GM18861 (cell line): ENCODE results near the gene SLC22A1.
"Not testable (repeated sequence)": the region's sequence is repeated elsewhere in the genome, so short reads cannot be mapped to it uniquely, and the experiment has no call there.

ENCODE experiments used
- ATAC-seq: cut with Tn5 transposase; IDR thresholded peaks from one replicate; pipeline ENCODE4 v1.9.1; 2021; ENCODE audit not compliant: unreplicated experiment

The SLC22A1 gene

DNA sequence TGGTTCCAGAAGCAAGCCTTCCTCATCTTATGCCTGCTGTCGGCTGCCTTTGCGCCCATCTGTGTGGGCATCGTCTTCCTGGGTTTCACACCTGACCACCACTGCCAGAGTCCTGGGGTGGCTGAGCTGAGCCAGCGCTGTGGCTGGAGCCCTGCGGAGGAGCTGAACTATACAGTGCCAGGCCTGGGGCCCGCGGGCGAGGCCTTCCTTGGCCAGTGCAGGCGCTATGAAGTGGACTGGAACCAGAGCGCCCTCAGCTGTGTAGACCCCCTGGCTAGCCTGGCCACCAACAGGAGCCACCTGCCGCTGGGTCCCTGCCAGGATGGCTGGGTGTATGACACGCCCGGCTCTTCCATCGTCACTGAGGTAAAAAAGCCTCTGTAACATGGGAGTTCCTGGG, 366 bp downstream of the SLC22A1 start:
- no peak for ATAC-seq

DNA sequence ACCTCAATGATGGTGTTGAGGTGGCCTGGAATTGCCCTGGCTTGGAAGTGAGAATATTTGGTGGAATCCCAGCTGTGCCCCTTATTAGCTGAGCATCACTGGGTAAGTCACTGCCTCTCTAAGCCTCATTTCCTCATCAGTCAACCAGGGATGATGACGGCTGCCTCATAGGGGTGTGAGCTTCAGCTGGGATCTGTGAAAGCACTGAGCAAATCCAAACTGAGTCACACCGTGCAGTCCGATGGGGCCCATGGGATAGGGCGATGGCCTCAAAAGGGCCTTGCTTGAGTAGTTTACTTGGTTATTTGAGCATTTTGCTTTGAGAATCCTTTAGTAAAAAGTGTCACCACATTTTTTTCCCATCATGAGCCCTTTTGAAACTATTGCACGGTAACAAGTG, 1.1 kb downstream of the SLC22A1 start:
- ATAC-seq: no peak

DNA sequence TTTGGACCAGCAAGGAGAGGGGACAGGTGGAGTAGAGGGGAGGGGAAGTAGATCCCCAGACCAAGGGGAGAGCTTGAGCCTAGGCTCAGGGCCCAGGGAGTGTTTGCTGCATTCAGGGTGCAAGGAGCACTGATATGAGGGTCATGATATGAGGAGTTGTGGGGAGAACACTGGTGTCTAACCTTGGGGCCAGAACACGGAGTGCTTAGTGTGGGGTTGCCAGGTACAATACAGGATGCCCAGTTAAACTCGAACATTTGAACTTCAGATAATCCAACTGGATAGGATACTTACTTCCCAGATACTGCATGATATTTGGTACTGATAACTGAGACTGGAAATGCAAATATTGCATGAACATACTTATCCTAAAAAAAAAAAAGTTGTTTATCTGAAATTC, 2.4 kb downstream of the SLC22A1 start:
- ATAC-seq: no peak

DNA sequence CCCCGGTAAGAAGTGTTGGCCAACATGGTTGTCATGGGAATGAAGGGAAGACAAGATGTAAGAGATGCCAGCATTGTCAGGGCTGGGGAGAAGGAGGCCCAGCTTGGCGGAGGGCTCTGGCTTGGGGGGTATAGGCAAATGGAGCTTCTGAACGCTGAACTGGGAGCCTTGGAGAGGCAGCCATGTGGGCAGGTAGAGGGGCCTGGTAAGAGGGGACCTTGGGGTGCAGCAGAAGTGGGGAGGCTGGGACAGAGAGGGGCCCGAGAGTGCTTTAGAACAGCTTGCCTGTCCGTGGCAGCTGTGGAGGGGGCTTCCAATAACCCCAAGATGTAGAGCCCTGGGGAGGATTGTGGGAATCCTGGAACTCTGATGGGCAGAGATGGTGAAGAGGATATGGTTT, 3.0 kb downstream of the SLC22A1 start:
- no peak for ATAC-seq

DNA sequence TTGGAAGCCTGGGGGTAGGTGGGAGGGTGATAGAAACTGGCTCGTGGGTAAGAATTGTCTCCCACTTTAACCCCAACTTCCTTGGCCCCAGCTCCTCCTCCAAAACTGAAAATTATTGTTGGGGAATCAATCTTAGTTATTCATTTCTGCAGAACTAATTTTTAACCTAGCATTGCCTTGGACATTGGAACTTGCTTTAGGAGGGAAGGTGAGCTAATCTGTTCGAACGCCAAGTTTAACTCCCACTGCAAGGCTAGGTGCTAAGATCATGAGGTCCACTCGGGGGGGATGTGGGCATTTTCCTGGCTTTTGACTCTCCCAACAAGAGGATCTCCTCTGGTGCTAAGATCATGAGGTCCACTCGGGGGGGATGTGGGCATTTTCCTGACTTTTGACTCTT, 3.5 kb downstream of the SLC22A1 start:
- ATAC-seq: not testable (repeated sequence)

DNA sequence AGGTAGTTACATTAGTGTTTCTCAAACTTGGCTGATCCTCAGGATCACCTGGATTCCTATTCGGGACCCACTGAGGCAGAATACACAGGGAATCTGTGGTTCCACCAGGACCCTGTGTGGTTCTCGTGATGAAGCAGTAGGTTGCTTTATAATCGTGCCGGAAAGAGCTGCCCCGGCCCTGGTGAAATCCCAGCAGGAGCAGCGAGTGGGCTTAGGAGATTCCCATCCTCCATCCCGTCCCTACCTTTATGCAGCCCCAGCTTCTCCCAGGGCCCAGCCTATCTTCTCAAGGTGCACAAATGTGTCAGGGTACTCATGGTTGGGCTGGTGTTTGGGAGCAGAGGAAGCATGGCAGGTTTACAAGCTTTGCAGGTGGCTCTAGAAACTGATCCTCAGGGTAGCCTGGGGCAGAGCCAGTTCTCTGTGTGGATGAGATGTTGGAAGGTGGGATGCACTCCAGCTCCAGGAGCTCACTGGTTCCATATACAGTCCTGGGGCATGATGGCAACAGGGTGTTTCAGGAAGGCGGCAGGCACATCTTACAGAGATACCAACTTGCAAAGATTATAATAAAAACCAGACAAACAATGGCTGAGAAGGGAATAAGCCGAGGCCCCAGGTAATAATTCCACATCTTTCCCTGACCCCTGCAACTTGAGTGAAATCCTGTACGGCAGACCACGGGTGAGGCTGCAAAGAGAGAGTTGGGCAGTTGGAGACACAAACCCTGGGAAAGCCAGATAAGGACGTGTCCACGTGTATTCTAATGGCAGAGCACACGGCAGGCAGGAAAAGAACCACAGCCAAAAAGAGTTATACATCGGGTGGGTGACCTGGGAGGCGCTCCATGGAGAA, 5.9 kb downstream of the SLC22A1 start:
- ATAC-seq: no peak

DNA sequence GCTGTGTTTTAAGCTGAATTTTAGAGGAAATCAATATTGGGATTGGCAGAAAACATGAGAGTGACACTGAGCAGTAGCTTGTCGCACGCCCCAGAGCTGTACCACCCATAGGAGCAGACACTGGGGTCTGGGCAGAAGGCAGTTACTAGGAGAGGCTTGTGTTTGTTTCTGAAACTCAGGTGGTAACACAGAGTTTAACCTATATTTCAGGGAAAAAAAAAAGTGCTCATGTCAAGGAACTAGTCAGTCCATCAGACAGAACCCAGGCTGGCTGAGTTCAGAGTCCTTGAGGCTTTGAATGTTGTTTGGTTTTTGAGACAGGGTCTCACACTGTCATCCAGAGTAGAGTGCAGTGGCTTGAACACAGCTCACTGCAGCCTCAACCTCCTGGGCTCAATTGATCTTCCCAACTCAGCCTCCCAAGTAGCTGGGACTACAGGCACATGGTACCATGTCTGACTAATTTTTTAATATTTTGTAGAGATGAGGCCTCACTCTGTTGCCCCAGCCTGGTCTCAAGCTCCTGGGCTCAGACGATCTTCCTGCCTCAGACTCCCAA, 6.6 kb downstream of the SLC22A1 start:
- no peak for ATAC-seq

DNA sequence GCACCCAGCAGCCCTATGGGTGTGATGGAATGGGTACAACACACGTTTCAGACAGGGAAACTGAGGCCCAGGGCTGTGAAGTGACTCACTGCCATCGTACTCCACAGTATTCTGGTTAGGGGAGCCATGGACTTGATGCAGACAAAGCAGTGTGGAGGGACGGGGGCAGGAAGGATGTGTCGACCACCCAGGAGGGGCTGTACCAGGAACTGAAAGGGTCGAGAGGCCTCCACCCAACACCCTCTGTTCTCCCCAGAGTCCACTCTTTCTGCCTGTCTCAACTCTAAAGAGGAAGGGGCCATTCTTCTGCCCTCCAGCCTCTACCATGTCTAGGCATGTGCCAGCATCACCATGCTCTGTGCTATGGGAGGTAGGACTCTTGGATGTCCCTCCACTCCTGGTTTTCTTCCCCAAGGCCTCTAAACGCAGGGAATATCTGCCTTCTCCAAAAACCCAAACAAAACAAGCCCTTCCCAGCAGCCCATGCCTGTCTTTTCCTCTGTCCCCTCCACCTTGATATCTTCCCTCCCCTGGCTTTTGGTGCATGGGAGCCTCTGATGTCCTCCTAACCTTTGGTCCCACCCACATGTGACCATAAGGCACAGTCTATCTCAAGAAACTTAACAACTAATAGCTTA, 7.4 kb downstream of the SLC22A1 start:
- ATAC-seq: no peak

DNA sequence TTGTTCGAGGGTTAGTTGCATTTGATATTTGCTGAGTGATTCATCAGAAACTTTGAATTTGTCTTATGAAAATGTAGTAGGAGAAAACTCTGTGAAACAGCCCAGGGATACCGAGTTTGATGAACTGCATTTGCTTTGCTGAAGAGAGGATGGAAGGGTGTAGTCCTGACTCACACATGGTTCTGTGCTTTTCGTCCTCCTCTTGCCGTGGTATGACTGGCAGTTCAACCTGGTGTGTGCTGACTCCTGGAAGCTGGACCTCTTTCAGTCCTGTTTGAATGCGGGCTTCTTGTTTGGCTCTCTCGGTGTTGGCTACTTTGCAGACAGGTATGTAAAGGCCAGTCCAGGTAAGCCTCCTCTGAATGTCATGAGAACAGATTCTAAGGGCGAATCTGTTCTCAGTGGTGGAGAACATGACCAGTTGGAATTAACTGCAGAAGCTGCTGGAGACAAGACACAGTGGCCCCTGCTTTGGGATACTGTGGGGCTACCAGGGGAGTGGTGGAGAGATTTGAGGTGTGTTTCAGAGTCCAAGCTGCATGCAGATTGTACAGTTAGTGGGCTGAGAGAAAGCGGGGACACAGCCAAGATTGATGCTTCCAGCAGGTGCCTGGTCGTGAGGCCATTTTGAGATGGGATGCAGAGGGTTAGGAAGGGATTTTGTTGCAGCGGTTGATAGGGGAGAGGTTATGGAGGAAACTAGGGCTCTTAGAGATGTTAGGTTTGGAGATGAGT, 8.4 kb downstream of the SLC22A1 start:
- ATAC-seq: no peak

DNA sequence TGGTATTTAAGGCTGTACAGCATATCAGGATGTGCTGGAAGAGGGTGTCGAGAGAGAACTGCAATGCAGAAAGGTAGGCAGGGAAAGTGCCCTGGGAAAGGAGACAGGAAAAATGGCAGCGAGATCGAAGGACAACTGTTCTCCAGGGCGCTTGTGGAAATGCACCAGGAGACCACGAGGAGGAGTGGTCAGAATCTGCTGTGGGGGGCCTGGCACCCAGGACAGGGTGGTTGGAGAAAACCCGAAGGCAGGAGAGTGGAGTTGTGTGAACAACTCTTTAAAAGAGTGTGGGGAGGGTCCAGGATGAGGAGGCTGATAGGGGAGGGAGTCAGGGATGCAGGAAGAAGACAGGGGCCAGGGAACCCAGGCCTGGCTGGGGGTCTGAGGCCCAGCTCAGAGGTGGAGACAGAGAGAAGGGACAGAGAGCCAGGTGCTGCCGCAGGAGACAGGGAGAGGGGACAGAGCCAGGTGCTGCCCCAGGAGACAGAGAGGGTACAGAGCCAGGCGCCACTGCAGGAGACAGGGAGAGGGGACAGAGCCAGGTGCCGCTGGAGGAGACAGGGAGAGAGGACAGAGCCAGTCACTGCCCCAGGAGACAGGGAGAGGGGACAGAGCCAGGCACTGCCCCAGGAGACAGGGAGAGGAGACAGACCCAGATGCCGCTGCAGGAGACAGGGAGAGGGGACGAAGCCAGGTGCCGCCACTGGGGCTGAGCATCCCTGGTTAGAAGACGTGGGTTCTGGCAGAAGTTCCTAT, 9.3 kb downstream of the SLC22A1 start:
- no peak for ATAC-seq

DNA sequence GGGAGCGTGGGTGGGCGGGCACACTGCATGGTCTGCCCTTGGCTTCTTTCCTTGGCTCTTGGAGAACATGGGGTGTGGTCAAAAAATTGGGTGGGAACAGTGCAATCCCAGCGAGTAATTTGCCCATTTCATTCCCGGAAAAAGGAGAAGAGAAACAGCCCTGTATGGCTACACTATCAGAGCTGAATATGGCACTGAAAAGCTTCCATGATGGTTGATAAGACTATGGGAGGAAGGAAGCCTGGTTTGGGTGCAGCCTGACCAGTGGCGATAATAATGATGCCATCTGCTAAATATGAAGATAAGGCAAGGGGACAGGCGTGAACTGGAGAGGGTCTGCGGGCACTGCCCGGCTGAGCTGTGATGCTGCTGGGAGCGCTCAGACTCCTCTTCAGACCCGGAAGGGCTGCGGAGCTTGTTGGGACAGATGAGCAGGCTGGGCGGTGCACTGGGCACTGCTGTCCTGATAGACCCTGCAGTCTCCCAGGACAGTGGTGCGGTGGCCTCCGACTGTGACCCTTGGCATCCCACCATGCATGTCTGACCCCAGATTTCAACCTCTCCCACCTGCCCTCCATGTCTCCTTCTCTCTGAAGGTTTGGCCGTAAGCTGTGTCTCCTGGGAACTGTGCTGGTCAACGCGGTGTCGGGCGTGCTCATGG, 10.2 kb downstream of the SLC22A1 start:
- ATAC-seq: no peak

DNA sequence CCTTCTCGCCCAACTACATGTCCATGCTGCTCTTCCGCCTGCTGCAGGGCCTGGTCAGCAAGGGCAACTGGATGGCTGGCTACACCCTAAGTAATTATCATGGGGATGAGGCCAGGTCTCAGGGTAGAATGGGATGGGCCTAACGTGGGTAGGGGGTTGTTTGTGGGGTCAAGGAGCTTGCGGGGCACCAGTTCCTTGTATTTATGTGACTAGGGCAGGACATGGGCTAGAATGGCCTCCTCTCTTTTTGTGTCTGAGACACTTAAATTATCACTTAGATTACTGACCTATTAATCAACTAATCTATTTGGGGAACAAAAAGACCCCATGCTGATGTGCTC, 10.7 kb downstream of the SLC22A1 start:
- ATAC-seq: no peak

DNA sequence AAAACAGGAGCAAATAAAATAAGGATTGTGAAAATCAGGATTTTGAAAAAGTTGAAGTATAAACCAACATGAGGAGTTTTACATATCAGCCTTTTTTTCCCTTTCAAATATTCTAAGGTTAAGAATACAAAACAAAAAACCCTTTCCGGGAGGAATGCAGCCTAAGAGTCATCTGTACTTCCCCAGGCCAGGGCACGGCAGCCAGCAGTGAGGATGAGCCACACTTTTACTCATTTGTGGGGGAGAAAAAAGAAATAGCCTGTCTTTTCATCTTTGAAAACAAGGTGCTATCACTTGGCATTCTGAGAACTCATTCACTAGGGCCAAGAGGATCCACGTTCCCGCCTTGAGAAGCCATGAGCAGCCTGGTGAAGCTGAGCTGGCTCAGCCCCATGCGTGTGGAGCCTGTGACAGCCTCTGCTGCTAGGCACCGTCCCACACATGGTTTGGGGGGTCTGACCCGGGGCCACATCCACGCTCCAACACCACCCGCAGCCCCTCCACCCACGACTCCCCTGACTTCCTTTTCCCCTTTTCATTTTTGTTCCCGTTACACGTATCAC, 11.2 kb downstream of the SLC22A1 start:
- no peak for ATAC-seq

DNA sequence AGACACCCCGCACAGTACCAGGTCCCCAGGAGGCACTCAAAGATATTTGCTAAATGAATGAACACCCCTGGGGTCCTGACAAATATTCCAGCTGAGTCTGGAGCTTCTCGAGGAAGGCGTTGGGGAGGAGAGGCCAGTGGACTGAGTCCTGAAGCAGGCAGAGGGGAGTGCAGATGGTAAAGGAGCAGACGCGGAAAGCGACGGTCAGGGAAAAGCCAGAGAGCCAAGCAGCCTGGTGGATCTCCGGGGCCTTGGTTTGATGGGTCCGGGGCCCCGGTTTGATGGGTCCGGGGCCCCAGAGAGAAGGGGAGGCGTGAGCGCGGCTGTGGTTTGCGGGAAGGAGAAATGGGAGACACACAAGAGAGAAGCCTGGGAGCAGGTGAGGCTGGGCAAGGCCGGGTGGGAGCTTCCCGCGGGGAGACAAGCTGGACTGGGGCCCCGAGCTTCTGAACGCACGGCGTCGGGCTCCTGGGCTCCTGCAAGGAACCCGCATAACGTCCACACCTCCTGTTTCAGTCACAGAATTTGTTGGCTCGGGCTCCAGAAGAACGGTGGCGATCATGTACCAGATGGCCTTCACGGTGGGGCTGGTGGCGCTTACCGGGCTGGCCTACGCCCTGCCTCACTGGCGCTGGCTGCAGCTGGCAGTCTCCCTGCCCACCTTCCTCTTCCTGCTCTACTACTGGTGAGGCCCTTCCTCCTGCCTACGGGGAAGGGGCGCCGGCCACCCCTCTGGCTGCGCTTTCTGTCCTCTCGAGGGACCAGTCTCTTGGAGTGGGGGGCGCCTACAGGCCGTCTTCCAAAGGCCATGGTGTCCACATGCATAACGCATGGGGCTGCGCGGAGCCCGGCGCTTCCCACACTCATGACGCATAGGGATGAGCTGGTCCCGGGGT, 12.1 kb downstream of the SLC22A1 start:
- ATAC-seq: no peak

DNA sequence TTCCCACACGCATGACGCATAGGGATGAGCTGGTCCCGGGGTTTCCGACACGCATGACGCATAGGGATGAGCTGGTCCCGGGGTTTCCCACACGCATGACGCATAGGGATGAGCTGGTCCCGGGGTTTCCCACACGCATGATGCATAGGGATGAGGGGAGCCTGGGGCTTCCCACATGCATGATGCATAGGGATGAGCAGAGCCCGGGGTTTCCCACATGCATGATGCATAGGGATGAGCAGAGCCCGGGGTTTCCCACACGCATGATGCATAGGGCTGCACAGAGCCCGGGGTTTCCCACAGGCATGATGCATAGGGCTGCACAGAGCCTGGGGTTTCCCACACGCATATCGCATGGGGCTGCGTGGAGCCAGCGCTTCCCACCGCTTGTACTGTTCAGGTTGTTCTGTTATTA, 12.7 kb downstream of the SLC22A1 start:
- not testable (repeated sequence) for ATAC-seq

DNA sequence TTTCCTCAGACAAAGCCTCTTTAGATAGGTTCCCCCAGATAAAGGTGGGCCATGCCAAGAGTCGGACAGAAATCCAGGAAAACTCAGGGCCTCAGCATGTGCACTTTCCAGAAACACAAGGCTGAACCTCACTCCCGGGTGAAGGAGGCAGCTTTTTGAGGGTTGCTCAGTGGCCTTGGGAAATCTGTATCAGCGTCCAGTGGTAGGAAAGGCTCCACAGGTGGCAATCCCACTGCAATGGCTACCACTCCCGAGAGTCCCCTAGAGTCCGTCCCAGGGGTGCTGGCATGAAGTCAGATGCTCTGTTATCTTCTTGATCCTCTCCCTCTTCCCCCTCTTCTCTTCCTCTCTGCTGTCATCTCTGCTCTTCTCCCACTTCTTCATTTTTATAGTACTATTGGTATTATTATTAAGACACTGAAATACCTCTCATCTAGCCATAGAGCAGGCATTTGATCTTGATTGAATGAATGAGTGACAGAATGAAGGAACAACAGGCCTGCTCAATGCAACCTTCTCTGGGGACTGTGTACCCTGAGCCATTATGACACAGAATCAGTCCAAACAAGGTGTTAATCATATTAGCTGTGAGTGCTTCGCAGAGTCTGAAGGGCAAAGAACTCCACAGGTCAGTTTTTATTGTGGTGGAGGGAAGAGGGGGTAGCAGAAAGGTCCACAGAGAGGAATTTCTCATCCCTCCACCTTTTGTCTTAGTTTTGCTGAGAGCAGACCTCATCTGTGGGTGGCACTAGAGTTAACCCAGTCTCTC, 13.3 kb downstream of the SLC22A1 start:
- no peak for ATAC-seq

DNA sequence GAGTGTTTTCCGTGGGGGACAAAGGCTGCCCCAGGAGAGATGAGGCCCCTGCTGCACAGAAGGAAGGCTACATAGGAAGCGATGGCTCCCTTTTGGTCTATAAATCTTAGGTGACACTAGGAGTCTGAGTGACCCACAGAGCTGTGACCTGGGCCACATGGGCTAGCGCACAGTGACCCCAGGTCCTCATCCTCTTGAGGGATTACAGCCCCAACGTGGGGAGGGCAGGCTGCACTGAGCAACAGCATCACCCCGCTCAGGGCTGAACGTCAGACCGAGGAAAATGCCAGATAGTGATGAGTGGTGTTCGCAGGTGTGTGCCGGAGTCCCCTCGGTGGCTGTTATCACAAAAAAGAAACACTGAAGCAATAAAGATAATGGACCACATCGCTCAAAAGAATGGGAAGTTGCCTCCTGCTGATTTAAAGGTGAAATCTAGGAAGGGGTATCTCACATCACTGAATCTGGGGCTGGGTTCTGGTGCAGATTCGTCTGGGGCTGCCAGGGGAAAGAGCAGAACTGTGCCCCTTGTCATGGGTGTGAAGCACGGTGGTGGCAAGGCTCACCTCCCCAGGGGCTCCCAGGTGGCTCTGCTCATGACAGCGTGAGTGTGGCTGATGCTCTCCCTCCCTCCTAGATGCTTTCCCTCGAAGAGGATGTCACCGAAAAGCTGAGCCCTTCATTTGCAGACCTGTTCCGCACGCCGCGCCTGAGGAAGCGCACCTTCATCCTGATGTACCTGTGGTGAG, 14.5 kb downstream of the SLC22A1 start:
- no peak for ATAC-seq
